GM19239 (cell line): ENCODE data around the gene GET4.
"Not testable (repeated sequence)": the region's sequence is repeated elsewhere in the genome, so short reads cannot be mapped to it uniquely, and the experiment has no call there.

ENCODE experiments used
- DNase-seq: peaks from one replicate; pipeline ENCODE4 v3.0.0; 2011; ENCODE audit warnings: low spot score; ENCODE audit not compliant: insufficient read length
- FAIRE-seq: peaks from 2 replicates; lab custom pipeline; 2011; peaks lifted over from hg19 to GRCh38; lab: Jason Lieb, UNC

The GET4 gene

DNA sequence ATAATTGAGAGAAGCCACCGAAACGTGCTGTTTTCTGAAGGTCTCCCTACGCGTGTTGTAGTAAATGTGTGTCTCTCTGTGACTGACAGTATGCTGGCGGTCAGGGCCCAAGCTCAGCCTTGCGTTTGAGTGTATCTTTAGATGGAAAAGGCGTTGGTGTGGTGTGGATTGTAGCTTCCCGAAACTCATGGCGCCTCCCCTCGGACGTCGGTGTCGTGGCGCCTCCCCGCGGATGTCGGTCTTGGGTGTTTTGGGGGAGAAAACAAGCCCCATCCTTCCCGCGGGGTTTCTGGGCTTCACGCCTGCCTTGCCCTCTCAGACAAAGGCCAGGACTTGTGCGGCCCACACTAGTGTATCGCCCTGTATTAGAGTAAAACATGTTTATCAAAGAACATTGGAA is 31.3 kb upstream of the GET4 start:
- FAIRE-seq: no peak
- no peak for DNase-seq

DNA sequence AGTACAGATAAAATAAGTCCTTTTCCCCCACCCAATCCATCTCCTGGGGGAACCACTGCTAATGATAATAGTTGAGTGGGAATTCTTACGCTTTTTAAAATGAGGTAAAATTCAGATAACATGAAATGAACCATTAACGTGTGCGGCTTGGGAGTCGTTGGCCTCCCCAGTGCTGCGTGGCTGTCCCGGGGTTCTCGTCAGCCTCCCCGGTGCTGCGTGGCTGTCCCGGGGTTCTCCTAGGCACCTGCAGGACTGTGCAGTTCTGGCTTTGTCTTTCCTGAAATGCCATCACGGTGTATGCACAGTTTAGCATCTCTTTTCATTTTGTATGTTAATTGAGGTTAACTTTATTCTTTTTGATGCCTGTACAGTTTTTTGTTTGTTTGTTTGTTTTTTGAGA is 30.6 kb upstream of the GET4 start:
- FAIRE-seq (no peak), DNase-seq (no peak)

DNA sequence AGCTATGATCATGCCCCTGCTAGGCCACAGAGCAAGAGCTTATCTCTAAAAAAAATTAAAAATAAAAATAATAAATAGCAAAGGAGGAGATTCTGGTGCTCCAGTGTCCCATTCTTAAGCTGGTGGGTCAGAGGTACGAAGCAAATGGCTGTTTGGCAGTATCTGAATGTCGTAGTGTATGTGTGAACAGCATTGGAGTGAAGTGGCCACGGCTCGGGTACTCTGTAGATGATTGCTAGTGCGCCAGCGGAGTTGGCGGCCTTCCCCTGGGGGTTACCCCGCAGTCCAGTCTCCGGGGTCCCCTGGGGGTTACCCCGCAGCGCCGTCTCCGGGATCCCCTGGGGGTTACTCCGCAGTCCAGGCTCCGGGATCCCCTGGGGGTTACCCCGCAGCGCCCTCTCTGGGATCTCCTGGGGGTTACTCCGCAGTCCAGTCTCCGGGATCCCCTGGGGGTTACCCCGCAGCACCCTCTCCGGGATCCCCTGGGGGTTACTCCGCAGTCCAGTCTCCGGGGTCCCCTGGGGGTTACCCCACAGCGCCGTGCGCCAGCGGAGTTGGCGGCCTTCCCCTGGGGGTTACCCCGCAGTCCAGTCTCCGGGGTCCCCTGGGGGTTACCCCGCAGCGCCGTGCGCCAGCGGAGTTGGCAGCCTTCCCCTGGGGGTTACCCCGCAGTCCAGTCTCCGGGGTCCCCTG is 29.2 kb upstream of the GET4 start:
- not testable (repeated sequence) for FAIRE-seq, DNase-seq

DNA sequence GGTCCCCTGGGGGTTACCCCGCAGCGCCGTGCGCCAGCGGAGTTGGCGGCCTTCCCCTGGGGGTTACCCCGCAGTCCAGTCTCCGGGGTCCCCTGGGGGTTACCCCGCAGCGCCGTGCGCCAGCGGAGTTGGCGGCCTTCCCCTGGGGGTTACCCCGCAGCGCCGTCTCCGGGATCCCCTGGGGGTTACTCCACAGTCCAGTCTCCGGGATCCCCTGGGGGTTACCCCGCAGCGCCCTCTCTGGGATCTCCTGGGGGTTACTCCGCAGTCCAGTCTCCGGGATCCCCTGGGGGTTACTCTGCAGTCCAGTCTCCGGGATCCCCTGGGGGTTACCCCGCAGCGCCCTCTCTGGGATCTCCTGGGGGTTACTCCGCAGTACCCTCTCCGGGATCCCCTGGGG is 28.6 kb upstream of the GET4 start:
- FAIRE-seq: not testable (repeated sequence)

DNA sequence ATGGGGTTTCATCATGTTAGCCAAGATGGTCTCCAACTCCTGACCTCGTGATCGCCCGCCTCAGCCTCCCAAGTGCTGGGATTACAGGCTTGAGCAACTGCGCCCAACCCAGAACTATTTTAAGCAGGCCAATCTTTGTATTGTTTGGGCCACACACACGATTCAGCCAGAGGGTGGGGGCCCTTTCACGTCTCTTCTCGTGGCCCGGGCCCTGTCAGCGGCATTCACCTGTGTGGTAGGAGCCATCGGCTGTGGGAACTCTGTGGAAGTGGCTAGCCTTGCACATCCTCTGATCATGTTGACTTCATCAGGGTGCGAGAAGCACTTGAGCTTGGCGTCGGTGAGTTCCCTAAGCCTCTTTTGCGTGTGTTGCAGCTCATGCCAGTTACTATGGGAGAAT is 27.2 kb upstream of the GET4 start:
- no peak for FAIRE-seq
- DNase-seq: no peak

More for the DNA sequence above, 28.6 kb upstream of the GET4 start:
- not testable (repeated sequence) for DNase-seq

DNA sequence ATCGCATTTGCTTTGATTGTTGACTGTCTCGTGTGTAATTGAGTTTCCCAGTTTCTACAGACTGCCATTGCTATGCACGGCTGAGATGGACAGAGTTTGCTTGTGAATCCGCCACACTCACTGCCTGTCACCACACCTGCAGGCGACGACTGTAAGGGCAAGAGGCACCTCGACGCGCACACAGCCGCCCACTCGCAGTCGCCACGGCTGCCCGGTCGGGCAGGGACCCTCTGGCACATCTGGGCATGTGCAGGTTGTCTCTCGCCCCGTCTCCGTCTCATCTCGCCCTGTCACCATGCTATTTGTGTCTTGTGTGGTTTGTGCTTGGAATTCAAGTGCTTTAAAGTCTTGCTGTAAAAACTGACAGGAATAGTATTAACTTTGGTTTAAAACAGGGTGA is 26.6 kb upstream of the GET4 start:
- DNase-seq: no peak
- no peak for FAIRE-seq

DNA sequence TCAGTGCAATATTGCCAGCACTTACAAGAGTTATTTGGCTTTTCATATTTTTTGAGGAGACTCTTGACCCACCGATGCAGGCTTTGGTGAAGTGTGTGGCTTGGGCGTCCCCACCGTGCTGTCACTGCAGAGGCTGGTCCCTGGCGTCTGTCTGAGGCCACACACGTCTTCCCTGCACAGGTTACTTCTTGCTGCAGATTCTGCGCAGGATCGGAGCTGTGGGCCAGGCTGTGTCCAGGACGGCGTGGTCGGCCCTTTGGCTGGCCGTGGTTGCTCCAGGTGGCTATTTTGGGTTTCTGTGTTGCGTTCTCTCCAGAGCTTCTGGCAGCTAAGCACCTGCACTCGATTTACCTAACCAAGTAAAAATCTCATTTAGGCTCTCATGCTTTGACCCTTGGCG is 25.1 kb upstream of the GET4 start:
- DNase-seq (no peak), FAIRE-seq (no peak)

DNA sequence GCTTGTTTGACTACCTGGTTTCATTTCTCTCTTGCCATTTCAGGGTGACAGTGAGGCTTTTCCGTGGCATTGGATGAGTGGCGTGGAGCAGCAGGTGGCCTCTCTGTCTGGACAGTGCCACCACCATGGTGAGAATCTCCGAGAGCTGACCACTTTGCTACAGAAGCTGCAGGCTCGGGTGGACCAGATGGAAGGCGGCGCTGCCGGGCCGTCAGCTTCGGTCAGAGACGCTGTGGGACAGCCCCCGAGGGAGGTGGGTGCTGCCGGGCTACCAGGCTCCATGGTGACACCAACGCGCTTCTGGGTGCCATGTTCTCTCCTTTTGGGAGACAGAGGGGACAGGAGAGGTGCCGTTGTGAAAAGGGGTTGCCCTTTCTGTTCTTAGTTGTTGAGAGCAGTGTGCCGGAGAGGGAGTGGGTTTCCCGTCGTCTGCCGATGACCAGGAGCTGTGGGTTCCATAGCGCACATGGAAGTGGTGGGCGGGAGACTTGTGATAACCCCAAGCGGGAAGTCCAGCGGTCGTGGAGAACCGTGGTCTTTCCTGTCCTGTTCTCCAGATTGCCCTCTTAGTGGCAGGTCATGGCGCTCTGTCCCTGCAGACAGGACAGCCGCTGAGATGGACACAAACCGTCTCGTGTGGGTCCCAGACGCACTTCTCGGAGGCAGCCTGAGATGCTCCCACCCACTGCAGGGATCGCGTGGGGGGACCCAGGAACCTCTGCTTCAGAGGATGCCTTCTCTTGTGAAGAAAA is 22.8 kb upstream of the GET4 start:
- DNase-seq: no peak
- FAIRE-seq: no peak

DNA sequence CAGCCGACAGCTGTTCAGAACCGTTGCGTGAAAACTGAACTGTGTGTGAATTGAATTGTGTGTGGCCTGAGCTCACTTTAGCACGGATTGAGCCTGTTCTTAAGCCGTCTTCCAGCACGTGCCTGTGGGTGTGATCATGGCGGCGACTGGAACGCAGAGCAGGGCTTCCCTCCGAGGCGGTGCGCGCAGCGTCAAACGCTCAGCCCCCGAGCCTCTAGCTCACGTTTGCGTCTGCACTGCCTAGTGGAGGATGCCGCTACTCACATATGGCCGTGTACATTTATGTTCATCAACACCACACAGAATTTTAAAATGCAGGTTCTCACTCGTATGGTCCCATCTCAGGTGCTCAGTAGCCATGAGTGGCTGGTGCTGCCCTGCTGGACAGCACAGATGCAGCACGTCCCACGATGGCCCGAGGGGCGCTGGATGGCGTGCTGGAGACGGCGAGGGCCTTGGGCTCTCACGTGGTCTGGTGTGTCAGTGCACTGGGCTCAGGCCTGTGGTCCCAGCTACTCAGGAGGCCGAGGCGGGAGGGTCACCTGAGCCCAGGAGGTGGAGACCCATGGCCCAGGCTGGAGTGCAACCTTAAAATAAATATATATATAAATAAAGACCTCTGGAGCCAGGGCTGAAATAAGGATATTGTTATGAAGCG is 22.1 kb upstream of the GET4 start:
- no peak for FAIRE-seq

DNA sequence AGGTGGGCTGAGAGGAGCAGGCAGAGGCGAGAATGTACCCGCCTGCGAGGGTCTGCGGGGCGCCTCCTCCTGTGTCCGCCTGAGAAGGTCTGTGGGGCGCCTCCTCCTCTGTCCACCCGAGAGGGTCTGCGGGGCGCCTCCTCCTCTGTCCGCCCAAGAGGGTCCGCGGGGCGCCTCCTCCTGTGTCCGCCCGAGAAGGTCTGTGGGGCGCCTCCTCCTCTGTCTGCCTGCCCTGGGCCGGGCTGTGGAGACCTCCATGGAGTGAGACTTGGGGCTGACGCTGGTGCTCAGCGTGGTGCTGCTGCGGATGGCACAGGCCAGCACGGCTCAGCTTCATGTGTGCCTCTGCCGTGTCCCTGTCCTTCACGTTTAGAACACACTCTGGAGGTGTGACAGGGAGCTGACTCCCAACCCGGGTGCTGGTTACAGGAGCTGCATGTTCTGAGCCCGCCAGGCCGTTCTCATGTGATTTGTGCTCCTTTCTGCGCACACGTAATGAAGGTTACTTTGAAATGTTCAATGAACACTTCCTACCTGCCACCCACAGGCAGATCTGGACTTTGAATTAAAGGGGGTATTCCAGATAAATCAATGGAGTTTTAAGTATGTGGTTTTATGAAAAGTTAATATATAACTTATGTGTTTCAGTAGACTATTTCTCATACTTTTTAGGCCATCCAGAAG is 20.5 kb upstream of the GET4 start:
- FAIRE-seq (no peak), DNase-seq (no peak)

More for the DNA sequence above, 22.1 kb upstream of the GET4 start:
- no peak for DNase-seq

DNA sequence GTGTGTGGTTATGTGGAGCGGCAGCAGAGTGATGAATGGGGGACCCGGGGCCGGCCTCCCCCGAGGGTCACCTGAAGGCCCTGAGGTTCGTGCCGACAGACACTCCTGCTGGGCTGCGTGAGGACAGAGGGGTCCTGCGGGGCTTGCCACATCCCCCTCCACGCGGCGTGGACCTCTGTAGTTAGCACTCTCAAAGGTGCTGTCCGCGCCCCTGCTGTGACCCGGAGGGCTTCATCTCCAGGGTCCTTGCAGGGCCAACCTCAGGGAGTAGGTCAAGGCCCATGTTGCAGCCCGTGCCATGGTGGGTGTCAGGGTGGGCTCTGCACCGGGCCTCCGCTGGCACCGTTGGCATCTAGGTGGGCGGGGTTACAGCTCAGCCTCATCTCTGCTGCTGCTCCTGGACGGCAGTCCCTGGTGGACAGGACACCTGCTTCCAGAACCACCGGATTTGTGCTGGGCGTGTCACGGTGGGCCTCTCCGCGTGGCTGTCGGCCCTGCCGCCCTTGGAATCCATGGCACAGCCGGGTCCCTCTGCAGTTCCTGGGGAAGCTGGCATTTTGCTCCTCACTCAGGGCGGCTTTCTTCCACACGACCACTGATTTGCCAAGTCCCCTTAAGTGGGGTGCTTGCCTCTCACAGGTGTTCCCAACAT is 19.8 kb upstream of the GET4 start:
- FAIRE-seq (no peak), DNase-seq (no peak)

DNA sequence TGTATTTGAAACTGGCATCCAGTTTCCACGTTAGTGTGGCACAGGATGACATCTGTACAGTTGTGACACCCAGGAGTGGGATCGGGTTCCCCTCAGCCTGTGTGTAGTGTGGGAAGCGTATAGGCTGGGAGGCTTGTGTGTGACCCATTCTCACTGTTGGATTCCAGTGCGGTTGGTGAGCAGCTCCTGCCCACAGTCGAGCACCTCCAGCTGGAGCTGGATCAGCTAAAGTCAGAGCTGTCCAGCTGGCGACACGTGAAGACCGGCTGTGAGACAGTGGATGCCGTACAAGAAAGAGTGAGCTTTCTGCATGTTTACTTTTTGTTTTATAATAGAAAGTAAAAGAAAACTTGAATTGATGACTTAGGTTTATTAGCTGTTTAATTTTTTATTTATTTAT is 18.7 kb upstream of the GET4 start:
- no peak for FAIRE-seq

DNA sequence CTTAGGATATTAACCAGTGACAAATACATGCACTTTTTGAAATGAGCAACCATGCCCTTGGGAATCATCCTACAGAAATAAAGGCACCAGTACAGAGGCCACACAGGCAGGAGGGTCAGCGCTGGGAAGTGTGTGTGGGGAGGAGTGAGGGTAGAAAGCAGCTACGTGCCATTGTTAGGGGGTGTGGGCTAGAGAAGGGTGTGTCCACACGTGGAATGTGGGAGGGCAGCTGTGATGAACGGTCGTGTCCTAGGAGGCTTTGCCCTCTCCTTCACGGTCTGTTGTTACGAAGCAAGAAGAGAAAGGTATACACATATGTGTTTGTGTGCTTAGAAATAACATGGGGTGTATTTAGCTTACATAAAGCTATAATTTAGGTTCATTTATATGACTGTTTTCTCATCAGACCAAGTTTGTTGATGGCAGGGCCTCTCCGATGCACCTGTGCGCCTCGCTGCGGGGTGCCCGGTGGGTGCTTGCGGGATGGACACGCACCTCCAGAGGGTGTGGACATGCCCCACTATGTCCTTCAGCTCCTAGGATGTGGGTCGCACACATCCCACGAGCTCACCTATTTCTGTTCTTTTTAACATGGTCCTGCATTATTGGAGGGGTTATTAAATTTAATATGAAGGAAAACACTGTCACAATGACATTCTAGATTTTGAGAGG is 16.9 kb upstream of the GET4 start:
- no peak for DNase-seq
- FAIRE-seq: no peak

More for the DNA sequence above, 18.7 kb upstream of the GET4 start:
- DNase-seq: no peak

DNA sequence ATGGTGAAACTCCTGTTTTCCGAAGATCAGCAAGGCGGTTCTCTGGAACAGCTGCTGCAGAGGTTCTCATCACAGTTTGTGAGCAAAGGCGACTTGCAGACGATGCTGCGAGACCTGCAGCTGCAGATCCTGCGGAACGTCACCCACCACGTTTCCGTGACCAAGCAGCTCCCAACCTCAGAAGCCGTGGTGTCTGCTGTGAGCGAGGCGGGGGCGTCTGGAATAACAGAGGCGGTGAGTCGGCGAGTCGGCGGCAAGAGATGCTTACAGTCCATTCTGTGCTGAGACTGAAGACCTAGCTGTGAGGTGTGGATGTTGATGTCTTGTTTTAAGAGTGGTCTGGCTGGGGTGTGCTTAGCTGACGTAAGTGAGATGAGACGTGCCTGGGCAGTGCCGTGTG is 16.2 kb upstream of the GET4 start:
- FAIRE-seq: no peak
- no peak for DNase-seq

DNA sequence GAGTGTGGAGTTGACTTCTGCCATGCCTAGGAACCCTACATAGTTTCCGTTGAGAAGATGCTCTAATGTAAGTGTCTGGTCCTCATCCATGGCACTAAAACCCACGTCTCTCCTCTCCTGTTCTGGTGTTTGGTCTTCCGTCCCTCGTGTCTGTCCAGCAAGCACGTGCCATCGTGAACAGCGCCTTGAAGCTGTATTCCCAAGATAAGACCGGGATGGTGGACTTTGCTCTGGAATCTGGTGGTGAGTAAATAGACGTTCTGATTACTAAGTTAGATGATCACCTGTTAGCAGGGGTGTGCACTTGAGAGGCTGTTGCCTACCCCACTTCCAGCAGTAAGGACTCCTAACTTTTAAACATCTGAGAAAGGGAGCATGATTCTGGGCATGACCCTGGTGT is 15.1 kb upstream of the GET4 start:
- no peak for FAIRE-seq
- DNase-seq: no peak

DNA sequence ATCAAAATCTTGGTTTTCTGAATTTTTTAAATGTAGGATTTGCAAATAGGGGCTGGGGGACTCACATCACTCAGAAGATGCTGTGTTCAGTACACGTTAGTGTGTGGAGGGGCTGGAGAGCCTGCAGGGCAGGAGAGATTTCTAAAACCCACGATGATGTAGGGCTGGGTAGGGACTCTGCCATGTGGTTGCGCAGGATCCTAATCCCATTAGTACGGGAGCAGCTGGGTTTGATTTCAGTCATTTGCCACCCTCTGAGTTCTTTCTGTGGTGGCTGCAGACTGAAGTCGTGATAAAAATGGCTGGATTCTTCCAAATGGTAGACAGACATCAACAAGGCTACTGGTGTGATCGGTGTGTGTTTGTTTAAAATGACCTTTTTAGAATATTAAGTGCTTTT is 14.2 kb upstream of the GET4 start:
- no peak for DNase-seq
- FAIRE-seq: no peak

DNA sequence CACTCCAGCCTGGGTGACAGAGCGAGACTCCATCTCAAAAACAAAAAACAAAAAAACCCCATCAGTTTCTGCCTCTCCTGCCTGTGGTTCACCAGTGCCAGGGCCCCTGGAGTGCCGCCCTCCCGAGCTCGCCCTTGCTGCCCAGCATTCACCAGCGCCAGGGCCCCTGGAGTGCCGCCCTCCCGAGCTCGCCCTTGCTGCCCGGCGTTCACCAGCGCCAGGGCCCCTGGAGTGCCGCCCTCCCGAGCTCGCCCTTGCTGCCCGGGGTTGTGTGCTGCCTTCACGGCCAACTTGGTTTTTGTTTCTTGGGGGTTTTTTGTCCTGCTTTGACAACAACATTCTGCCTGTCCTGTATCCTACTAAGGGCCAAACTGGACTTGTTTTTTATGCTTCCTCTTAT is 13.2 kb upstream of the GET4 start:
- FAIRE-seq (no peak), DNase-seq (no peak)

DNA sequence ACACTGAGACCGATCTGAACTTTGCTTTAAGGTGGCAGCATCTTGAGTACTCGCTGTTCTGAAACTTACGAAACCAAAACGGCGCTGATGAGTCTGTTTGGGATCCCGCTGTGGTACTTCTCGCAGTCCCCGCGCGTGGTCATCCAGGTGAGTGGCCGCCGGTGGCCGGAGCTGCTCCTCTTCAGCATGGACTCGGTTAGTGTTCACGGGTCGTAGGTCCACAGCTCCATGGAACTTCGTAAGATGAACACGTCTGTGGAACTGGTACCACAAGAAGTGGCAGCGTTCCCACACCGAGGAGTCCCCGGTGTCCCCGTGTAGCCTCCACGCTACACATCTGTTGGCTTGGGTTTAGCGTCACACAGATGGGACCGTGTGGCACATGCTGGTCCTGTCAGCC is 10.4 kb upstream of the GET4 start:
- FAIRE-seq: no peak
- no peak for DNase-seq

DNA sequence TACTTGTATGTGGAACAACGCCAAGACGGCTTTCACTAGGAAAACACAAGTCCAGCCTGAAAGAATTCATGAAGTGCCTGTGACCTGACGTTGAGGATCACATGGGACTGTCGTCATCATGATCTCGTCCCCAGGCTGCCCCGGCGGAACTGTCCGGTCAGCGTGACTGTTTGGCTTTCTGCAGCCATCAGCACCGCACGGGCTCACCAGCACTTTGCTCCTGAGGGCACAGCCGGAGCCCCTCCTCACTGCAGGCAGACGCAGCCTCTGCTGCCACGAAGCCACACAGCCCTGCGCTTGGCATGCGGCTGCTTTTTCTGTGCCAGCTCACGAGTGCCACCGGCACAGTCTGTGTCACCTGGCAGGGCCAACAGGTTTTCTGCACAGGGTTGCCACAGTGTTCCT is 9.4 kb upstream of the GET4 start:
- FAIRE-seq: no peak
- DNase-seq: no peak
